ENCODE results near the gene SRXN1.

DNA sequence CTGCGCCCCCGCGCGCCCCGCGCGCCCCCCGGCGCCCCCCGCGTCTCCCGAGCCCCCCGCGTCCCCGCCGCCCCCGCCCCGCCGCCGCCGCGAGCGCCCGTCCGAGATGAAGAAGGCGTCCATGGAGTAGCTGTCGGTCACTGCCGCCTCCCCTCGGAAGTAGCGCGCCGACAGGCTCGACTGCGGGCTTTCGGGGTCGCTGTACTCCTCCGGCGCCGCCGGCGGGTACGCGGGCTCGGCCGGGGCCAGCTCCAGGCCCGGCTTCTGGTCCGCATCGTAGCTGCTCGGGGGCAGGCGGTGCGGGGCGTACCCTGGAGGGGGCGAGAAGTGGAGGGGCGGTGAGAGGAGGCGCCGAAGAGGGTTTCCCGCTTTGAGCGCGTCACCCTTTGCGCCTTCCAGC, 11.2 kb upstream of the SRXN1 start:
- no peak for TF ChIP-seq CTCF (IDR thresholded peaks at IDR 0.05; ENCODE audit: borderline replicate concordance, extremely low read depth, low read length, poor library complexity, severe bottlenecking)
- TF ChIP-seq EZH2 (IDR thresholded peaks at IDR 0.05; ENCODE audit: borderline replicate concordance, low read depth, low read length, severe bottlenecking) = no peak
